ENCODE data around the gene BMF.
"Not testable (repeated sequence)": the region's sequence is repeated elsewhere in the genome, so short reads cannot be mapped to it uniquely, and the experiment has no call there.

Gene BMF

GRCh38 chr15:40108855-40109735 lies at the start of gene BMF:
Gene BMF, minus strand, starts transcription at chr15:40108879. Its CDS starts 2,793 bp downstream, at chr15:40106086.
- DNase-seq, result peak; percentile 88 to 95 (median 94)

- no peak for DNase-seq
Measured at GRCh38 chr15:40157778-40158447, 49.2 kb upstream of the BMF start.

- no peak for DNase-seq
Measured at GRCh38 chr15:40155270-40155910, 46.7 kb upstream of the BMF start.

GRCh38 chr15:40154821-40155220 lies 46.1 kb upstream of the BMF start:
- DNase-seq, result not testable (repeated sequence)

GRCh38 chr15:40151991-40152390 lies 43.3 kb upstream of the BMF start:
- DNase-seq, result no peak

- DNase-seq, result no peak
Measured at GRCh38 chr15:40151499-40151898, 42.8 kb upstream of the BMF start.

- no peak for DNase-seq
Measured at GRCh38 chr15:40150163-40150925, 41.7 kb upstream of the BMF start.

GRCh38 chr15:40149339-40149738 lies 40.7 kb upstream of the BMF start:
- no peak for DNase-seq

GRCh38 chr15:40146037-40146436 lies 37.4 kb upstream of the BMF start:
- DNase-seq, result no peak

- no peak for DNase-seq
Measured at GRCh38 chr15:40142428-40142827, 33.7 kb upstream of the BMF start.

- not testable (repeated sequence) for DNase-seq
Measured at GRCh38 chr15:40138201-40138570, 29.5 kb upstream of the BMF start.

- no peak for DNase-seq
Measured at GRCh38 chr15:40137303-40138200, 28.9 kb upstream of the BMF start.

- no peak for DNase-seq
Measured at GRCh38 chr15:40136470-40137302, 28.0 kb upstream of the BMF start.

- not testable (repeated sequence) for DNase-seq
Measured at GRCh38 chr15:40135846-40136450, 27.3 kb upstream of the BMF start.

GRCh38 chr15:40134885-40135284 lies 26.2 kb upstream of the BMF start:
- DNase-seq, result no peak

- DNase-seq, result no peak
Measured at GRCh38 chr15:40133544-40133943, 24.9 kb upstream of the BMF start.

- DNase-seq, result no peak
Measured at GRCh38 chr15:40130799-40131502, 22.3 kb upstream of the BMF start.

- DNase-seq, result no peak
Measured at GRCh38 chr15:40130118-40130517, 21.4 kb upstream of the BMF start.

GRCh38 chr15:40128766-40129660 lies 20.3 kb upstream of the BMF start:
- no peak for DNase-seq
